Ishikawa (cell line): ENCODE results near the gene EIF1AD.

Experiments
- CEBPB ChIP-seq: IDR thresholded peaks from 2 replicates; pipeline ENCODE4 v1.6.1; 2012
- EP300 ChIP-seq: IDR thresholded peaks from 2 replicates; pipeline ENCODE4 v1.6.1; 2012; ENCODE audit warnings: borderline replicate concordance
- FOXM1 ChIP-seq: IDR thresholded peaks from 2 replicates; pipeline ENCODE4 v1.6.1; 2012; ENCODE audit warnings: low read depth, borderline replicate concordance
- MAX ChIP-seq: IDR thresholded peaks from 2 replicates; pipeline ENCODE4 v1.6.1; 2012
- RAD21 ChIP-seq: IDR thresholded peaks from 2 replicates; pipeline ENCODE4 v1.6.1; 2012; ENCODE audit warnings: low read depth
- REST ChIP-seq: IDR thresholded peaks from 2 replicates; pipeline ENCODE4 v1.6.1; 2012; ENCODE audit warnings: low read depth, mild to moderate bottlenecking
- TAF1 ChIP-seq: IDR thresholded peaks from 2 replicates; pipeline ENCODE4 v1.6.1; 2012; ENCODE audit warnings: low read depth, mild to moderate bottlenecking
- TCF12 ChIP-seq: IDR thresholded peaks from 2 replicates; pipeline ENCODE4 v1.6.1; 2012; ENCODE audit warnings: low read depth
- TEAD4 ChIP-seq: IDR thresholded peaks from 2 replicates; pipeline ENCODE4 v1.6.1; 2012
- USF1 ChIP-seq: IDR thresholded peaks from 2 replicates; pipeline ENCODE4 v1.6.1; 2012
- YY1 ChIP-seq: IDR thresholded peaks from 2 replicates; pipeline ENCODE4 v1.6.1; 2012; ENCODE audit warnings: low read depth

- TF ChIP-seq CEBPB (no peak), EP300 (no peak), RAD21 (no peak), FOXM1 (no peak), USF1 (no peak), YY1 (no peak), TAF1 (no peak), MAX (no peak), REST (no peak), TCF12 (no peak), TEAD4 (no peak)
These were observed 20.7 kb downstream of the EIF1AD start for GRCh38 chr11:65981101-65981740.
